ENCODE measurements around the gene DPP4.

DPP4 gene

DNA sequence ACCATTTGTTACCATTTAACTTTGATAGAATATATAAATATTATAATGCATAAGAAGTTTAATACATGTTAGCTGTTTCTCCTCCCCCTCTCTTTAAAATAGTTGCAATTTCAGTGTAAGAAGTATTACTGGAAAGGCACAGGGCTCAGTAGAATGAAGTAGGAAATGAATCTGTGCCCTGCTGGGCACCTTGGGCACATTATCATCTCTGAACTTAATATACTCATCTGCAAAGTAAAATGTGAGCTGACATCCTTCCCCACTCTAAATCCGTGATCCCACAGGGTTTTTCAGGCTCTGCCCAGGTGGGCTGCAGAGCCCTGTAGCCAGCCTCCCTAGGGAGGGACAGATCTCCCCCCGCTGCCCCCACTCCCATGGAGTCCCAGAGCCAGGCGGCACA is 56.8 kb downstream of the DPP4 start:
- DNase-seq (ENCODE audit: low spot score) = no peak

DNA sequence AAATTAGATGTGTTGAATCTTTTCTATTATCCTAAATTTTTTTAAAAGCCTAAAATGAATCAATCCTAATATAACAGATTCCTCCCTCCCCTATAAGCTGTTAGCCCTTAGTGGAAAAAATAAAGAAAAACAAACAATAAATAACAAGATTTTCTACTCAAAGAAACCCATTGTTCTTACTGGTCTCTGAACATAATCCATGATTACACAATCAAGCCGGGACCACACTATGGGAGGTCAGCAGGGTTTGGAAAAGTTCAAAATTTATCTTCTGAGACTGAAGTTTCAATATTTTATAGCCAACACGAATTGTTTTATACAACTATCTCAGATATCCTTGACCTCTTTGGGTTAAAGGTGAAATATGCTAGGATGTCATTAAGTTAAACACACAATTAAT is 57.9 kb downstream of the DPP4 start:
- DNase-seq (ENCODE audit: low spot score) = peak; percentile 32

DNA sequence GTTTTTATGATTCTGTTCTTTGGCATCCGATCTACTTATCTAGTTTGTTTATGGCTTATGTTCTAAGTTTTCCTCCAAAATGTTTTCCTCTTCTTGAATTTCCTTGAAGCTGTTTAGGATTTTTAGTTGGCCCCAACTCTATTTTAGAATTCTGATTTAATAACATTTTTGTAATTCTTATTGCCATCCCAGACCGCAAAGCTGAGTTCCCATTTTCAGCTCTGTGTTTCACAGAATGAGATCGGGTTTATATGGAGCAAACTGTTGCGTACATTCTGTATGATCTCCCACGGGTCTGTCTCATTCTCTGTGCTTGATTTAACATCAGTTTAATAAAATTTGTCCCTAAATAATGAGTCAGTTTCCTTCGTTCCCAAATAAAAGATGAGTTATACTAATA is 59.3 kb downstream of the DPP4 start:
- no peak for DNase-seq (ENCODE audit: low spot score)

GRCh38 chr2:162013514-162014475 is 60.2 kb downstream of the DPP4 start:
- no peak for DNase-seq (ENCODE audit: low spot score)

DNA sequence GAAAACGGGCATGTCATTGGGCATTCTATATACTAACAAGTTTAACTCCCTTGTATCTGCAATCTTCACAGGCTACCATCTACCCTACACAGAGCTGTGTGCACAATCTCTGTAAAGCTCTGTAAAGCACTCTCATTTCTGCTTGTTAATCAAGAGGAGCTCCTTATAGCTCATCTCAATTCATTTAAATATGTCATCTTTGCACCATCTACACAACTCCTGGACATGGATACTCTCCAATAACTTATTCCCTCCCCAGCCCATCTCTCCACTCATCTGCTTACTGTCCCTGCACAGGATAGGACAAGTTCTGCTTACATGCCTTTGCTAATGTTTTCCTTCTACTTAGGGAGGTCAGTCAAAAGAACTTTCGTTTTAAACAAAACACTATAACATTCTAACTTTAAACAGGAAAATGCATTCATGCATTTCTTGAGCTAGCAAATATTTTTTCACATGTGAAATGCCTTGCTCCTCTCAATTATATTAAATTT is 61.4 kb downstream of the DPP4 start:
- no peak for DNase-seq (ENCODE audit: low spot score)

DNA sequence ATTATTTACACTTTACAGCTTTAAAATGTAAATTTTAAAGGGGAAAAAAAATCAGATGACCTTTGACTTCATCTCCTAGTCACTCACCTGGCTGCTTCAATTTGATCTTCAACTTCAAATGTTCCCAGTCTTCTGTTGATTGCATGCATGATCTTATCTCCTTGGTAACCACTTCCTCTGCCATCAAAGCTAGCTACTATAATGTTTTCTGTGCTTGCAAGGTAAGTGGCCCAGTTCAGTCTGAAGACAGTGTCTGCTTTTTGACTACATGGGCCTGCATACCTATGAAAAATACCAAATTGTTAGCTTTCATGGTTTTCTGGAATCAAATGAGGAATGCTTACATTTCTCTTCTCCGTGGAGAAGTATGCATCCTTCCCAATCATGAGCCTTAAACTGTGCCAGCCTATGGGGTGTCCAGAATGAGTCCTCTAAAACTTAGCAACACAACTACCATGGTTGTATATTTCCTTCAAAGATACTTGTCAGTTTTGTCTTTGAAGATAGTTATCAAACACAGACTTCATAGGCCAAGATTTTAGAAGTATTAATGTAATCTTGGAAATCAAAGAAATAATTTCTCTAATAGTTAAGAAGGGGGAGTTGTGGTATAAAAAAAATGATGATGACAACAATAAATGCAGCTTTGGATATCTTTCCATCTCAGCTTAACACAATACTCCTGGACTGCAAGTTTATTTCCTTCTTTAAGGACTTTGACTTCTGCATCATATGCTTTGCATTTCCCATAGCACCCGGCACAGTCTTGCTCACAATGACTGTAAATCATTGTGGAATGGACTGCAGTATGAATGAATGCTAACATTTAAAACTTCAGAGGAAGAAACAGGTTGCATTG is 62.1 kb downstream of the DPP4 start:
- DNase-seq (ENCODE audit: low spot score) = no peak

DNA sequence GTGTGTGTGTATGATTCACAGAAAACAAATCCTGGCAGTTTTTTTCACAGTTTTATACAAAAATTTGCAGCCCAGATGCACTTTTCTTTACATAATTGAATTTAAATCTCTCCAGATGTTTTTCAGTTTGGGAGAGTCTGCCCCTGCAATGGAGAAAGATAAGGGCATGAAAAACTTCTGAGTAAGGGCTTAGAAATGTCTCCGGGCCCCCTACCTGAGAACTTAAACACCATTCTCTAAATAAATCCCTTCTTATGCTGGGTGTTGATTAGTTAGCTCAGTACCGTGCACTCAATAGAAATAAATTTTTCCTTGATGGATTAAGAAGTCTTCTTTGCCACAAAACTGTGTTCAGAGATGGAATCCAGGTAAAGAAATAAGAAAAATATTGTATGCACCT is 64.5 kb downstream of the DPP4 start:
- no peak for DNase-seq (ENCODE audit: low spot score)

- no peak for DNase-seq (ENCODE audit: low spot score)
Measured at GRCh38 chr2:162007447-162008040, 66.5 kb downstream of the DPP4 start.

DNA sequence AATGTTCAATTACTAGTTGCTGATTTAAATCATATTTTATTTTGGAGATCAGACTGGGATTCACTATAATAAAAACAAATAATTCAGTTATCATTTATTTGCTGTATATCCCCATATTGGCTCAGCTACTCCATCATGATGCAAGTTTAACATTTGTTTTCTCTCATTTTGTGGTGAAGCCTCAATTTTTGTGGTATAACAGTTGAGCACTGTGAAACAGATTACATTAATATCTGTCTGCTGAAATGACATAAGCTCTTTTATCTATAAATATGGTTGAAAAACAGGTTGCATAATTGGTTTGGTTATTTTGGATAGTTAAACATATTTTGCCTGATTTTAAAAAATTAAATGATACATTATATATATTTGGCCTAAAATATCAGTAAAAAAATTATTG is 67.7 kb downstream of the DPP4 start:
- DNase-seq (ENCODE audit: low spot score) = no peak

DNA sequence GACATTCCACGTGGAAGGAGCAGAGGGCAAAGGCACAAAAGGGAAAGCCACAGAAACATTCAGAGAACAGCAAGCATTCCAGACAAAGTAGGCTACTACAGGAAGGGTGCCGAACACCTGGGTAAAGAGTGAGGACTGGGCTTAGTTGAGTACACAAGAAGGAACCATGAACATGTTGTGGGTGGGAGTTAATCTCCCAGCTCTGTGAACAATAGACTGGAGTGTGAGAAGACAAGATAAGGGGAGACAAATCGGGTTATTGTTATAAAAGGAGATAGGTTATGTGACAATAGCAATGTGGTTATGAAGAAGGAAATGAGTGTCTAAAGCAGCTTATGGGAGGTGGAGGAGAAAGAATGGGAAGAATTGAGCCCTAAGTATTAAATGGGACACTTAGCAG is 70.0 kb downstream of the DPP4 start:
- DNase-seq (ENCODE audit: low spot score) = no peak

DNA sequence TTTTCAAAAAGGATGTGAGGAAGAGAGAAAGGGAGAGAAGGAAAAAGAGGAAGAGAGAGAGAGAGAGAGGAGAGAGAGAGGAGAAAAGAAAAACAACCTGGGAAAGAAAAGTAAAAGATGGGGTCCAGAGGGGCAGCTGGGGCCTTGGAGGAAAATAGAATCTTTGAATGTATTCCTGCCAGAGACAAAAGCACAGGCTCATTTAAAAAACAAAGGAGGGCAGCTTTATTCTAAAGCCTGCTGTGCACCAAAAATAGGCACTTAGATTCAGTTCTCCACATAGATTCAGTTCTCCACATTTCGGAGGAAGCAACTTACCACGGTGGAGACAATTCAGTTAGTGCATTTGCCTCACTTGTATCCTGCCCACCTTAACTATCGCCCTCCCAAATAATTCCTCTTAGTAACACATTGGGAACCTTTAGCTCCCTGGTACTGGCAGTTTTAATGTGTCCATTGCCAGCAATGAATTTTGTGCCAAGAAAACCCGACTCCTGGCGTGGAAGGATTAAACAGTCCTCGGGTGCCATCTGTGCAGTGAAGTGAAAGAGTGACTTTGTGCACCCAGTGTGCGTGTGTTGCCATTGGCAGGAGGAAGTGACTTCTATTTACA is 71.3 kb downstream of the DPP4 start:
- DNase-seq (ENCODE audit: low spot score) = no peak

DNA sequence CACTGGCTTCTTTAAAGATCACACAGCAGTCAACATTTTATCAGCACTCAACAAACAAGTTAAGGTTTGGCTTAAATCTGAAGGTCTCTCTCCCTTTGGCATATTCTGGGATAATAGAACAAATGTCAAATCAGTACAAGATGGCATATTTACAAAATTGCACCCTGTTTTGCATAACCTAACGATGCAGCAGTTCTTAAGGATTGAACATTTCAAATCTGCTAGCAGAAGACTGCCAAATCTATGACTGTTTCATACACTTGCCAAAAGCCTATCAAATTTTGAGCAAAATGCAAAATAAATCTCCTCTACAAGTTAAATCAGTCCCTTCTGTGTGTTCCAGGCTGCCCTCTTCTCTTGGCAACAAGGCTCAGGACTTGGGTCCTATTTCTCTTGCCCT is 73.6 kb downstream of the DPP4 start:
- no peak for DNase-seq (ENCODE audit: low spot score)

DNA sequence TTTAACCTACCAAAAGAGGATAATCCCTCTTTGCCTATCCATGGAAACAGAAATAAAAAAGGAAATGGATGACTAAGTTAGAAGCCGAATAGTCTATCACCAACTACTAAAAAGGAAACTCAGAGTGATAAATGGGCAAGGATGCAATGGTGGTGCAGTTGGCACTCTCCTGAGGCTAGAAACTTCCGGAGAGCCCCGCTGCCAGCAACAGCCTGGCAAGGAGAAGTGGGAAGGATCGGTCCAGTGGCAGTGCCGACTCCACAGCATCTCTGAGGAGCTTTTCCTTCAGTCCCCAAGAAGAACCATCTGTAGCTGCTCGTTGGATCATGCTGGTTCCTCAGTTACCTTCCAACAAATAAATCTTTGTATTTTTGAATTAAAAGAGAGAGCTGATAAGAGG is 74.7 kb downstream of the DPP4 start:
- DNase-seq (ENCODE audit: low spot score) = no peak

DNA sequence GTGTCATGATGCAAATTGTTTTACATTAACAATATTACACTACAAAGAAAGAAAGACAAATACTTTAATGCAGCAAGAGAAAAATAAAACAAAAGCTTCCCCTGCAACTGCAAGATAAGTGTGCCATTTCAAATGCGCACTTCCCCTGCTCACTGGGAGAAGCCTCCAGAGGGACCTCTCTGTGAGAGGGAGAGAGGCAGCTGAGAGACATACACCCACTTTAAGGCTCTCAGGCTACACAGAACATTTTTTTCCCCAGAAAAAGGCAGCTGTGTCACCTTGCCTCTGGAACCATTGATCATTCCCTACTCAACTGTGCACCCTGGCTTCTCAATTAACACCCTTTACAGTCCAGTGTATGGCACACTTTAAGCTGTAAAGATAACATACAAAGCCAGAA is 75.2 kb downstream of the DPP4 start:
- no peak for DNase-seq (ENCODE audit: low spot score)

GRCh38 chr2:161997916-161998471 is 76.0 kb downstream of the DPP4 start:
- DNase-seq (ENCODE audit: low spot score) = no peak

- no peak for DNase-seq (ENCODE audit: low spot score)
Measured at GRCh38 chr2:161995553-161996016, 78.4 kb downstream of the DPP4 start.

- DNase-seq (ENCODE audit: low spot score) = no peak
Measured at GRCh38 chr2:161994761-161995520, 79.1 kb downstream of the DPP4 start.

GRCh38 chr2:161992531-161992930 is 81.5 kb downstream of the DPP4 start:
- DNase-seq (ENCODE audit: low spot score) = no peak

DNA sequence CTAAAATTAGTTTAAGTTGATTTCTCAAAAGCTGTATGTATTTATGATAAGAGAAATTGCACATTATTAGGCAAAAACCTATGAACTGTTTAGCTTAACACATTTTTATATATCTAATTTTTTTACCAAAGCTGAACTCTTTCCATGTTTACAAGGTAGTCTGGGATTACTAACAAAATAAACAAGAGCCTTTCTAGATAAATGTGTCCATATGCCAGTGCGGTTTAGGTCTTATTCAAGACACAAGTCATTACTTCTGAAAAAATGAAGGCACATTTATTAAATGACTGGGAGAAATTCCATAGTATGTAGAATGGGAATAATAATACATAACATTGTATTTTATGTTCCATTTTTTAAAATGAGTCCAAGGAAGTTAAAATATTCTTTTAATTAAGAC is 82.0 kb downstream of the DPP4 start:
- no peak for DNase-seq (ENCODE audit: low spot score)

- DNase-seq (ENCODE audit: low spot score) = no peak
Measured at GRCh38 chr2:161990741-161991140, 83.3 kb downstream of the DPP4 start.

DNA sequence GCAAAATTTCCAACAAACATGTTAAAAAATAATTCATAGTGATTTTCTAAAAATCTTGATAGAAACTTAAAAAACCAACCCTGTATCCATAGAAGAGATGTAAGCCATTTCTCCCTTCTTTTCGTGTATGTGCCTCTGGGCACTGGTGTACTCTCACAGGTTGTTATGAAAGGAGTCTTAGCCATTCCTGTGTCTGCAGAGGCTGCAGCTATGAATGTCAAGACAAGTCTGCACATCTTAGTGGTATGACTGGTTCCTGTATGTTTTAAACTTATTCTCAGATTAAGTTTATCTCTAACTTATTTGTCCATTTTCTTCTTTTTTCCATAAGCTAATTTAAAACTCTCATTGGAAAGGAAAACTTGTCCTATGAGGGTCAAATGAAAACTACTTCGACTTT is 84.0 kb downstream of the DPP4 start:
- no peak for DNase-seq (ENCODE audit: low spot score)
